Measurements from ENCODE around the gene ABCA4.

- TF ChIP-seq USF1 (IDR thresholded peaks at IDR 0.05) (no peak), RAD21 (IDR thresholded peaks at IDR 0.05; ENCODE audit: low read depth) (no peak), EP300 (IDR thresholded peaks at IDR 0.05; ENCODE audit: borderline replicate concordance) (no peak), YY1 (IDR thresholded peaks at IDR 0.05; ENCODE audit: low read depth) (no peak), CREB1 (IDR thresholded peaks at IDR 0.05; ENCODE audit: low read depth) (no peak), FOXM1 (IDR thresholded peaks at IDR 0.05; ENCODE audit: borderline replicate concordance, low read depth) (no peak), MAX (IDR thresholded peaks at IDR 0.05) (no peak), TAF1 (IDR thresholded peaks at IDR 0.05; ENCODE audit: low read depth) (no peak), CEBPB (IDR thresholded peaks at IDR 0.05) (no peak), TEAD4 (IDR thresholded peaks at IDR 0.05) (no peak), EGR1 (IDR thresholded peaks at IDR 0.05) (no peak), NFIC (IDR thresholded peaks at IDR 0.05) (no peak)
- TF ChIP-seq, protein P1, sequence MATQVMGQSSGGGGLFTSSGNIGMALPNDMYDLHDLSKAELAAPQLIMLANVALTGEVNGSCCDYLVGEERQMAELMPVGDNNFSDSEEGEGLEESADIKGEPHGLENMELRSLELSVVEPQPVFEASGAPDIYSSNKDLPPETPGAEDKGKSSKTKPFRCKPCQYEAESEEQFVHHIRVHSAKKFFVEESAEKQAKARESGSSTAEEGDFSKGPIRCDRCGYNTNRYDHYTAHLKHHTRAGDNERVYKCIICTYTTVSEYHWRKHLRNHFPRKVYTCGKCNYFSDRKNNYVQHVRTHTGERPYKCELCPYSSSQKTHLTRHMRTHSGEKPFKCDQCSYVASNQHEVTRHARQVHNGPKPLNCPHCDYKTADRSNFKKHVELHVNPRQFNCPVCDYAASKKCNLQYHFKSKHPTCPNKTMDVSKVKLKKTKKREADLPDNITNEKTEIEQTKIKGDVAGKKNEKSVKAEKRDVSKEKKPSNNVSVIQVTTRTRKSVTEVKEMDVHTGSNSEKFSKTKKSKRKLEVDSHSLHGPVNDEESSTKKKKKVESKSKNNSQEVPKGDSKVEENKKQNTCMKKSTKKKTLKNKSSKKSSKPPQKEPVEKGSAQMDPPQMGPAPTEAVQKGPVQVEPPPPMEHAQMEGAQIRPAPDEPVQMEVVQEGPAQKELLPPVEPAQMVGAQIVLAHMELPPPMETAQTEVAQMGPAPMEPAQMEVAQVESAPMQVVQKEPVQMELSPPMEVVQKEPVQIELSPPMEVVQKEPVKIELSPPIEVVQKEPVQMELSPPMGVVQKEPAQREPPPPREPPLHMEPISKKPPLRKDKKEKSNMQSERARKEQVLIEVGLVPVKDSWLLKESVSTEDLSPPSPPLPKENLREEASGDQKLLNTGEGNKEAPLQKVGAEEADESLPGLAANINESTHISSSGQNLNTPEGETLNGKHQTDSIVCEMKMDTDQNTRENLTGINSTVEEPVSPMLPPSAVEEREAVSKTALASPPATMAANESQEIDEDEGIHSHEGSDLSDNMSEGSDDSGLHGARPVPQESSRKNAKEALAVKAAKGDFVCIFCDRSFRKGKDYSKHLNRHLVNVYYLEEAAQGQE (IDR thresholded peaks at IDR 0.05; ENCODE audit: low read depth): no peak
Measured at GRCh38 chr1:94050675-94051074, 70.3 kb downstream of the ABCA4 start.
